ENCODE measurements around the gene TMBIM1. TPM values are rescaled to one million over a fixed set of nuclear protein-coding genes. Genes with fewer than 3 reads are reported as not detected.

The TMBIM1 gene
- total RNA-seq, 1 experiment from 2014 or later = 23.5 TPM

GRCh38 chr2:218234521-218234920 lies 57.8 kb downstream of the TMBIM1 start:
- CTCF ChIA-PET = no interaction called here
- peaks cover 73% of the 10 kb centered on the region for H3K36me3 Mint-ChIP-seq
- H3K9me3 Mint-ChIP-seq = peaks cover 7% of the 10 kb centered on the region
- no peaks in the 10 kb centered on the region for H3K4me1 Mint-ChIP-seq
- H3K4me3 Mint-ChIP-seq = no peak overlapping the region
- DNase-seq (ENCODE audit: low spot score) = no peak
- H3K27me3 Mint-ChIP-seq (ENCODE audit: low read depth) = no peaks in the 10 kb centered on the region
- TF ChIP-seq RELA (CRISPR knock-in tag; IDR thresholded peaks at IDR 0.05; ENCODE audit: borderline replicate concordance) = no peak
- TF ChIP-seq ZNF138 (CRISPR knock-in tag; conservative IDR thresholded peaks at IDR 0.05) = no peak
- no peak for TF ChIP-seq GABPB1 (CRISPR knock-in tag; IDR thresholded peaks at IDR 0.05)
- TF ChIP-seq ZNF263 (CRISPR knock-in tag; IDR thresholded peaks at IDR 0.05; ENCODE audit: low read depth) = no peak
- no peak for TF ChIP-seq NR1H2 (CRISPR knock-in tag; IDR thresholded peaks at IDR 0.05)
- TF ChIP-seq CREB1 (CRISPR knock-in tag; IDR thresholded peaks at IDR 0.05) = no peak
- no peak for TF ChIP-seq E2F5 (CRISPR knock-in tag; IDR thresholded peaks at IDR 0.05)
- TF ChIP-seq, protein P1, sequence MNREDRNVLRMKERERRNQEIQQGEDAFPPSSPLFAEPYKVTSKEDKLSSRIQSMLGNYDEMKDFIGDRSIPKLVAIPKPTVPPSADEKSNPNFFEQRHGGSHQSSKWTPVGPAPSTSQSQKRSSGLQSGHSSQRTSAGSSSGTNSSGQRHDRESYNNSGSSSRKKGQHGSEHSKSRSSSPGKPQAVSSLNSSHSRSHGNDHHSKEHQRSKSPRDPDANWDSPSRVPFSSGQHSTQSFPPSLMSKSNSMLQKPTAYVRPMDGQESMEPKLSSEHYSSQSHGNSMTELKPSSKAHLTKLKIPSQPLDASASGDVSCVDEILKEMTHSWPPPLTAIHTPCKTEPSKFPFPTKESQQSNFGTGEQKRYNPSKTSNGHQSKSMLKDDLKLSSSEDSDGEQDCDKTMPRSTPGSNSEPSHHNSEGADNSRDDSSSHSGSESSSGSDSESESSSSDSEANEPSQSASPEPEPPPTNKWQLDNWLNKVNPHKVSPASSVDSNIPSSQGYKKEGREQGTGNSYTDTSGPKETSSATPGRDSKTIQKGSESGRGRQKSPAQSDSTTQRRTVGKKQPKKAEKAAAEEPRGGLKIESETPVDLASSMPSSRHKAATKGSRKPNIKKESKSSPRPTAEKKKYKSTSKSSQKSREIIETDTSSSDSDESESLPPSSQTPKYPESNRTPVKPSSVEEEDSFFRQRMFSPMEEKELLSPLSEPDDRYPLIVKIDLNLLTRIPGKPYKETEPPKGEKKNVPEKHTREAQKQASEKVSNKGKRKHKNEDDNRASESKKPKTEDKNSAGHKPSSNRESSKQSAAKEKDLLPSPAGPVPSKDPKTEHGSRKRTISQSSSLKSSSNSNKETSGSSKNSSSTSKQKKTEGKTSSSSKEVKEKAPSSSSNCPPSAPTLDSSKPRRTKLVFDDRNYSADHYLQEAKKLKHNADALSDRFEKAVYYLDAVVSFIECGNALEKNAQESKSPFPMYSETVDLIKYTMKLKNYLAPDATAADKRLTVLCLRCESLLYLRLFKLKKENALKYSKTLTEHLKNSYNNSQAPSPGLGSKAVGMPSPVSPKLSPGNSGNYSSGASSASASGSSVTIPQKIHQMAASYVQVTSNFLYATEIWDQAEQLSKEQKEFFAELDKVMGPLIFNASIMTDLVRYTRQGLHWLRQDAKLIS (CRISPR knock-in tag; IDR thresholded peaks at IDR 0.05; ENCODE audit: borderline replicate concordance) = no peak
- TF ChIP-seq TEAD1 (CRISPR knock-in tag; IDR thresholded peaks at IDR 0.05) = no peak
- TF ChIP-seq FOXJ3 (CRISPR knock-in tag; IDR thresholded peaks at IDR 0.05; ENCODE audit: borderline replicate concordance) = no peak
- TF ChIP-seq, protein P2, sequence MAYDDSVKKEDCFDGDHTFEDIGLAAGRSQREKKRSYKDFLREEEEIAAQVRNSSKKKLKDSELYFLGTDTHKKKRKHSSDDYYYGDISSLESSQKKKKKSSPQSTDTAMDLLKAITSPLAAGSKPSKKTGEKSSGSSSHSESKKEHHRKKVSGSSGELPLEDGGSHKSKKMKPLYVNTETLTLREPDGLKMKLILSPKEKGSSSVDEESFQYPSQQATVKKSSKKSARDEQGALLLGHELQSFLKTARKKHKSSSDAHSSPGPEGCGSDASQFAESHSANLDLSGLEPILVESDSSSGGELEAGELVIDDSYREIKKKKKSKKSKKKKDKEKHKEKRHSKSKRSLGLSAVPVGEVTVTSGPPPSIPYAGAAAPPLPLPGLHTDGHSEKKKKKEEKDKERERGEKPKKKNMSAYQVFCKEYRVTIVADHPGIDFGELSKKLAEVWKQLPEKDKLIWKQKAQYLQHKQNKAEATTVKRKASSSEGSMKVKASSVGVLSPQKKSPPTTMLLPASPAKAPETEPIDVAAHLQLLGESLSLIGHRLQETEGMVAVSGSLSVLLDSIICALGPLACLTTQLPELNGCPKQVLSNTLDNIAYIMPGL (CRISPR knock-in tag; IDR thresholded peaks at IDR 0.05) = no peak
- TF ChIP-seq ETV6 (CRISPR knock-in tag; IDR thresholded peaks at IDR 0.05) = no peak
- TF ChIP-seq, protein P3, sequence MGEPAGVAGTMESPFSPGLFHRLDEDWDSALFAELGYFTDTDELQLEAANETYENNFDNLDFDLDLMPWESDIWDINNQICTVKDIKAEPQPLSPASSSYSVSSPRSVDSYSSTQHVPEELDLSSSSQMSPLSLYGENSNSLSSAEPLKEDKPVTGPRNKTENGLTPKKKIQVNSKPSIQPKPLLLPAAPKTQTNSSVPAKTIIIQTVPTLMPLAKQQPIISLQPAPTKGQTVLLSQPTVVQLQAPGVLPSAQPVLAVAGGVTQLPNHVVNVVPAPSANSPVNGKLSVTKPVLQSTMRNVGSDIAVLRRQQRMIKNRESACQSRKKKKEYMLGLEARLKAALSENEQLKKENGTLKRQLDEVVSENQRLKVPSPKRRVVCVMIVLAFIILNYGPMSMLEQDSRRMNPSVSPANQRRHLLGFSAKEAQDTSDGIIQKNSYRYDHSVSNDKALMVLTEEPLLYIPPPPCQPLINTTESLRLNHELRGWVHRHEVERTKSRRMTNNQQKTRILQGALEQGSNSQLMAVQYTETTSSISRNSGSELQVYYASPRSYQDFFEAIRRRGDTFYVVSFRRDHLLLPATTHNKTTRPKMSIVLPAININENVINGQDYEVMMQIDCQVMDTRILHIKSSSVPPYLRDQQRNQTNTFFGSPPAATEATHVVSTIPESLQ (CRISPR knock-in tag; IDR thresholded peaks at IDR 0.05) = no peak
- TF ChIP-seq, protein P4, sequence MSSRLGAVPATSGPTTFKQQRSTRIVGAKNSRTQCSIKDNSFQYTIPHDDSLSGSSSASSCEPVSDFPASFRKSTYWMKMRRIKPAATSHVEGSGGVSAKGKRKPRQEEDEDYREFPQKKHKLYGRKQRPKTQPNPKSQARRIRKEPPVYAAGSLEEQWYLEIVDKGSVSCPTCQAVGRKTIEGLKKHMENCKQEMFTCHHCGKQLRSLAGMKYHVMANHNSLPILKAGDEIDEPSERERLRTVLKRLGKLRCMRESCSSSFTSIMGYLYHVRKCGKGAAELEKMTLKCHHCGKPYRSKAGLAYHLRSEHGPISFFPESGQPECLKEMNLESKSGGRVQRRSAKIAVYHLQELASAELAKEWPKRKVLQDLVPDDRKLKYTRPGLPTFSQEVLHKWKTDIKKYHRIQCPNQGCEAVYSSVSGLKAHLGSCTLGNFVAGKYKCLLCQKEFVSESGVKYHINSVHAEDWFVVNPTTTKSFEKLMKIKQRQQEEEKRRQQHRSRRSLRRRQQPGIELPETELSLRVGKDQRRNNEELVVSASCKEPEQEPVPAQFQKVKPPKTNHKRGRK (CRISPR knock-in tag; IDR thresholded peaks at IDR 0.05; ENCODE audit: borderline replicate concordance) = no peak
- TF ChIP-seq SMAD3 (CRISPR knock-in tag; IDR thresholded peaks at IDR 0.05; ENCODE audit: borderline replicate concordance) = no peak
- no peak for TF ChIP-seq NR3C1 (CRISPR knock-in tag; conservative IDR thresholded peaks at IDR 0.05; ENCODE audit: low read depth)
- ATAC-seq = no peak
- no peak overlapping the region for H3K27ac Mint-ChIP-seq
- POLR2A ChIA-PET = no interaction called here

Measured in WTC11 (cell line).